Right renal pelvis (tissue), 4 donors: ENCODE data around the gene MICA. TPM values are rescaled to one million over a fixed set of nuclear protein-coding genes. Genes with fewer than 3 reads are reported as not detected.
"Not testable (repeated sequence)": the region's sequence is repeated elsewhere in the genome, so short reads cannot be mapped to it uniquely, and the experiment has no call there.

Experiments used
- DNase-seq, 4 donors: peaks; one replicate each; pipeline ENCODE4 v3.0.0-alpha.2; 2013; ENCODE audit warnings: low read depth in 4 of 4, low spot score in 3 of 4, missing footprints in 1 of 4
- polyA plus RNA-seq, 4 donors: library from polyadenylated mRNA; unstranded; fragments of 120-200 nt; gene quantifications; one replicate each; pipeline ENCODE4 v1.2.1, GENCODE V29; 2013; ENCODE audit not compliant: insufficient read length in 4 of 4

The MICA gene
- 10 to 100 TPM in 1 of 4 donors, 1 to 10 TPM in 3; 3.3 to 12.2 (median 7.9) TPM for polyA plus RNA-seq

- DNase-seq: peak; percentile 53 to 84 (median 66)
These were observed at the start of gene MICA for GRCh38 chr6:31403283-31404060. Gene MICA, plus strand, starts transcription at chr6:31403595. Its CDS starts 38 bp downstream, at chr6:31403633.

GRCh38 chr6:31354158-31354863 is 49.1 kb upstream of the MICA start:
- DNase-seq: no peak

GRCh38 chr6:31354864-31355582 is 48.4 kb upstream of the MICA start:
- no peak for DNase-seq

- DNase-seq: no peak
These were observed 47.8 kb upstream of the MICA start for GRCh38 chr6:31355583-31355948.

GRCh38 chr6:31356216-31356945 is 47.0 kb upstream of the MICA start:
- no peak for DNase-seq

GRCh38 chr6:31356946-31357466 is 46.4 kb upstream of the MICA start, which contains the start of gene HLA-B:
Gene HLA-B, minus strand, starts transcription at chr6:31357179. Its CDS starts 21 bp downstream, at chr6:31357158.
- DNase-seq: peak; percentile 47 to 79 (median 64)

GRCh38 chr6:31357886-31358285 is 45.5 kb upstream of the MICA start:
- DNase-seq: no peak

GRCh38 chr6:31358302-31358701 is 45.1 kb upstream of the MICA start:
- no peak for DNase-seq

- no peak for DNase-seq
These were observed 43.8 kb upstream of the MICA start for GRCh38 chr6:31359581-31359980.

- no peak for DNase-seq
These were observed 40.6 kb upstream of the MICA start for GRCh38 chr6:31362751-31363150.

GRCh38 chr6:31363811-31364210 is 39.6 kb upstream of the MICA start:
- DNase-seq: no peak

GRCh38 chr6:31365864-31366263 is 37.5 kb upstream of the MICA start:
- no peak for DNase-seq

- peak; percentile 73 to 93 (median 82) for DNase-seq
These were observed 36.5 kb upstream of the MICA start for GRCh38 chr6:31366693-31367470.

GRCh38 chr6:31368461-31368860 is 34.9 kb upstream of the MICA start:
- no peak for DNase-seq

- not testable (repeated sequence) for DNase-seq
These were observed 29.3 kb upstream of the MICA start for GRCh38 chr6:31374118-31374517.

GRCh38 chr6:31375699-31376098 is 27.7 kb upstream of the MICA start:
- DNase-seq: no peak

- DNase-seq: no peak
These were observed 26.4 kb upstream of the MICA start for GRCh38 chr6:31377029-31377428.

GRCh38 chr6:31378062-31378720 is 25.2 kb upstream of the MICA start:
- no peak for DNase-seq

GRCh38 chr6:31378721-31379103 is 24.7 kb upstream of the MICA start:
- no peak for DNase-seq
